Uterus (tissue), 4 donors: ENCODE results near the gene PELI2. TPM values are rescaled to one million over a fixed set of nuclear protein-coding genes. Genes with fewer than 3 reads are reported as not detected.

Source experiments
- DNase-seq, 2 donors: peaks; one replicate each; pipeline ENCODE4 v3.0.0-alpha.2; 2019 to 2020
- H3K27ac ChIP-seq, 2 donors: fragments of 200-600 bp; sonication (generic); 1 replicate in 1 of 2; 2 replicates in 1 of 2; pipeline ENCODE4 v1.5.1; 2016 to 2018
- H3K27me3 ChIP-seq, 2 donors: fragments of 200-600 bp; sonication (generic); one replicate each; pipeline ENCODE4 v1.5.1; 2018 to 2019; ENCODE audit warnings: control low read depth in 1 of 2
- H3K36me3 ChIP-seq, 2 donors: fragments of 200-600 bp; sonication (generic); one replicate each; pipeline ENCODE4 v1.5.1; 2019; ENCODE audit warnings: control low read depth in 1 of 2
- H3K4me1 ChIP-seq, 2 donors: fragments of 200-600 bp; sonication (generic); one replicate each; pipeline ENCODE4 v1.5.1; 2018 to 2019; ENCODE audit warnings: control low read depth in 1 of 2
- H3K4me3 ChIP-seq, 2 donors: fragments of 200-600 bp; sonication (generic); 1 replicate in 1 of 2; 2 replicates in 1 of 2; pipeline ENCODE4 v1.5.1; 2018 to 2019; ENCODE audit warnings: mild to moderate bottlenecking in 1 of 2
- H3K9me3 ChIP-seq, 2 donors: fragments of 200-600 bp; sonication (generic); one replicate each; pipeline ENCODE4 v1.5.1; 2019; ENCODE audit warnings: control low read depth in 1 of 2
- POLR2A ChIP-seq, 2 donors: fragments of 450-650 bp; IDR thresholded peaks; one replicate each; pipeline ENCODE4 v1.6.1; 2016; ENCODE audit warnings: antibody characterized with exemption in 2 of 2, mild to moderate bottlenecking in 1 of 2, moderate library complexity in 1 of 2
- intact Hi-C: fragments of 100-400 bp; cut with DNase I; formaldehyde crosslinking; loops from one replicate; pipeline ENCODE4 v1.15.1; 2023; ENCODE audit warnings: low total_unique reads
- total RNA-seq, 4 donors: library from RNA; depleted of rRNA in 3 of 4; stranded (reverse); fragments of >200 nt in 3 of 4; gene quantifications; one replicate each; pipeline versions ENCODE4 v1.1.0 to v1.2.4, GENCODE V29; 2014 to 2023
- TF ChIP-seq, protein P1 (sequence below), 4 experiments: fragments of 200-600 bp in 2 of 4; fragments of 450-650 bp in 2 of 4; sonication (generic) in 2 of 4; IDR thresholded peaks; one replicate each; pipeline ENCODE4 v1.5.1; 2016 to 2019; ENCODE audit warnings: antibody characterized with exemption in 4 of 4, mild to moderate bottlenecking in 2 of 4, moderate library complexity in 1 of 4
- donor health status: DM: yes; HTN: yes; CAD: no.

The PELI2 gene
- total RNA-seq, 4 donors from 2014 or later: 15.6 to 24.3 (median 17.0) TPM

- no peak for DNase-seq
- H3K27me3 ChIP-seq: no peaks in the 10 kb centered on the region
- intact Hi-C loops: no loop called here
- H3K9me3 ChIP-seq: no peaks in the 10 kb centered on the region
- no peak overlapping the region for H3K27ac ChIP-seq
- no peak overlapping the region for H3K4me3 ChIP-seq
- TF ChIP-seq, protein P1, sequence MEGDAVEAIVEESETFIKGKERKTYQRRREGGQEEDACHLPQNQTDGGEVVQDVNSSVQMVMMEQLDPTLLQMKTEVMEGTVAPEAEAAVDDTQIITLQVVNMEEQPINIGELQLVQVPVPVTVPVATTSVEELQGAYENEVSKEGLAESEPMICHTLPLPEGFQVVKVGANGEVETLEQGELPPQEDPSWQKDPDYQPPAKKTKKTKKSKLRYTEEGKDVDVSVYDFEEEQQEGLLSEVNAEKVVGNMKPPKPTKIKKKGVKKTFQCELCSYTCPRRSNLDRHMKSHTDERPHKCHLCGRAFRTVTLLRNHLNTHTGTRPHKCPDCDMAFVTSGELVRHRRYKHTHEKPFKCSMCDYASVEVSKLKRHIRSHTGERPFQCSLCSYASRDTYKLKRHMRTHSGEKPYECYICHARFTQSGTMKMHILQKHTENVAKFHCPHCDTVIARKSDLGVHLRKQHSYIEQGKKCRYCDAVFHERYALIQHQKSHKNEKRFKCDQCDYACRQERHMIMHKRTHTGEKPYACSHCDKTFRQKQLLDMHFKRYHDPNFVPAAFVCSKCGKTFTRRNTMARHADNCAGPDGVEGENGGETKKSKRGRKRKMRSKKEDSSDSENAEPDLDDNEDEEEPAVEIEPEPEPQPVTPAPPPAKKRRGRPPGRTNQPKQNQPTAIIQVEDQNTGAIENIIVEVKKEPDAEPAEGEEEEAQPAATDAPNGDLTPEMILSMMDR (IDR thresholded peaks at IDR 0.05): no peak
- no peak for TF ChIP-seq POLR2A (IDR thresholded peaks at IDR 0.05)
- H3K36me3 ChIP-seq: no peaks in the 10 kb centered on the region
- H3K4me1 ChIP-seq: no peaks in the 10 kb centered on the region
Observed at GRCh38 chr14:56328021-56328420, 209.8 kb downstream of the PELI2 start.

GRCh38 chr14:56331592-56332216, 213.5 kb downstream of the PELI2 start:
- no peak overlapping the region for H3K4me3 ChIP-seq
- H3K9me3 ChIP-seq: no peaks in the 10 kb centered on the region
- H3K36me3 ChIP-seq: no peaks in the 10 kb centered on the region
- H3K27ac ChIP-seq: no peak overlapping the region
- H3K27me3 ChIP-seq: no peaks in the 10 kb centered on the region
- H3K4me1 ChIP-seq: no peaks in the 10 kb centered on the region
- intact Hi-C loops: no loop called here
- no peak for TF ChIP-seq POLR2A (IDR thresholded peaks at IDR 0.05)
- TF ChIP-seq, protein P1 (IDR thresholded peaks at IDR 0.05): no peak
- DNase-seq: no peak

DNA sequence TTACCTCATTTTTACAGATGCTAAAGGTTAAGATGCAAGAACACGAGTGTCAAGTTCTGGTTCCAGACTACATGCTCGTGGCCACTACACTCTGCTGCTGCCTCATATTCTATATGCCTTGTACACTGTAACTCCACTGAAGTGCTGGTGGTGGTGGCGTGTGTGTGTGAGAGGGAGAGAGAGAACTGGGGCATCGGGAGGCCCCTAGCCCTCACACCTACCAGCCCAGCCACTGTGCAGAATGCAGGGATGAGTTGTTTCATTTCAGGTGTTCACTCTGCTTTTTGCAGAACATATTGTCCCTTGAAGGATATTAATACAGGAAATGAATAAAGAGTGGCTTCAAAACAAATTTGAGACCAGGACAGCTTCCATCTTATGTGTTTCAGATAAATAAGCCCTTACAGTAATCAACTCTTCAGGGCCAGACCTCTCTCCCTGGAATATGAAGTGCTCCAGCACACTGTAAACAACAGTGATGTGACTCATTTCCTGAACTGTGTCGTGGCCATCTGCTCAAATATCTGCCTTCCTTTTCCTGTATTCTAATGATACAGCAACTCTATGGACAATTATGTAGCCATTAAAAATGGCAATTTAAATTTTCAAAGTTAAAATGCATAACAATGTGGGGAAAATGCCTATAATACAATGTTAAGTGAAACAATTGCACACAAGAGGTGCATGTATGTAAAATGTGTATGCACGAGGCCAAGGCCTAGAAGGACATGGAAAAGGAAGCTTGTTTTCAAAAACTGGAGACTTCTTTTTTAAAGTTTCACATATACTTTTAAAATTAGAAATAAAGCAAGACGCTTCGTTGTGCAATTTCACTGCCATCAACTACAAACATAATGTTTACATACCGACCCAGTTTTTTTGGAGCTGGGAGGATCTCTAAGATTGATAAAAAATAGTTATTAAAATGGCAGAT, 215.4 kb downstream of the PELI2 start:
- H3K9me3 ChIP-seq: no peaks in the 10 kb centered on the region
- intact Hi-C loops: no loop called here
- no peak for DNase-seq
- no peaks in the 10 kb centered on the region for H3K27me3 ChIP-seq
- no peaks in the 10 kb centered on the region for H3K4me1 ChIP-seq
- no peak overlapping the region for H3K27ac ChIP-seq
- no peaks in the 10 kb centered on the region for H3K36me3 ChIP-seq
- TF ChIP-seq, protein P1 (IDR thresholded peaks at IDR 0.05): no peak
- TF ChIP-seq POLR2A (IDR thresholded peaks at IDR 0.05): no peak
- H3K4me3 ChIP-seq: no peak overlapping the region

DNA sequence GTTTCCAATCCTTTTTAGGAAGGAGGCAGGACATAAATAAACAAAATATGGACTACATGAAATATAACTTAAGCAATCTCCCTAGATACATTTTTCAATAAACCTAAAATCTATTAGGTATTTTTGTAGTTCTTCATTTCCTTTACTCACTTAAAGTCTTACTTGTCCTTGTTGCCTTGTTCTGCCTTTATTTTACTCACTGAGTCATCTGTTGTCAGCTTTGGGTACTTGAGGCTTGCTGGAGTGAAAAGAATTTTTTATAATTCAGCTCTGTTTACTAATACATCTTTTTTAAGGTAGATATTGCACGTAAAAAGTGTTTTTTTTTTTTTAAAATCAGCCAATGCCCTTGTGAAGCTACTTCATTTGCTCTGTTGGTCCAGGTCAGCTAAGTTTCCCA, 216.2 kb downstream of the PELI2 start:
- no peaks in the 10 kb centered on the region for H3K9me3 ChIP-seq
- H3K4me1 ChIP-seq: no peaks in the 10 kb centered on the region
- H3K27ac ChIP-seq: no peak overlapping the region
- H3K4me3 ChIP-seq: no peak overlapping the region
- no peak for TF ChIP-seq POLR2A (IDR thresholded peaks at IDR 0.05)
- TF ChIP-seq, protein P1 (IDR thresholded peaks at IDR 0.05): no peak
- DNase-seq: no peak
- intact Hi-C loops: no loop called here
- no peaks in the 10 kb centered on the region for H3K27me3 ChIP-seq
- no peaks in the 10 kb centered on the region for H3K36me3 ChIP-seq

DNA sequence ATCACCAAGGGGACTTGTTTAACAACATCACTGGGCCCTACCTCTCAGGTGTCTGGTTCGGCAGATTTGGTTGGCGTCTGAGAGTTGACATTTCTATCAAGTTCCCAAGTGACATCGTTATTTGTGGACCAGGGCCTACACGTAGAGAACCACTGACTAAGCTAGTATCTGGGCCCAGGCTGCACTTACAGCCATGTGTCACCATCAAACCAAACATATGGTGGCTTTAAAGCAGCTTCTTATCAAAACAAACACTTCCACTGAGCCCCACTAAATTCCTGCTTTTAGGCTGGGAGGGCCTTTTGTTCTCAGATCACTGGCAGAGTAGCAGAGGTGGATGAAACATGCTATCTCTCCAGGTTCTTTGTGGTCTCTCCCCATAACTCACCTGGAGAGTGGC, 220.5 kb downstream of the PELI2 start:
- H3K4me1 ChIP-seq: peaks cover 6 to 7% of the 10 kb centered on the region in 2 donors
- intact Hi-C loops: no loop called here
- TF ChIP-seq POLR2A (IDR thresholded peaks at IDR 0.05): no peak
- TF ChIP-seq, protein P1 (IDR thresholded peaks at IDR 0.05): no peak

More for the DNA sequence above, 220.5 kb downstream of the PELI2 start:
- Histone ChIP-seq H3K27ac (no peak overlapping the region), H3K27me3 (no peaks in the 10 kb centered on the region), H3K36me3 (no peaks in the 10 kb centered on the region), H3K9me3 (no peaks in the 10 kb centered on the region), H3K4me3 (no peak overlapping the region)
- DNase-seq: no peak
